ENCODE measurements around the gene SLC2A11. TPM values are rescaled to one million over a fixed set of nuclear protein-coding genes. Genes with fewer than 3 reads are reported as not detected.

The SLC2A11 gene
- total and polyA plus RNA-seq, 10 of the 15 experiments (the other 5 are each of a cell fraction or from before 2014, with no cell fraction given) = 0.98 to 18.3 (median 8.6) TPM

- Histone ChIP-seq H4K20me1 (ENCODE audit: control insufficient read depth, insufficient read depth) (no peaks in the 10 kb centered on the region), H3K79me2 (ENCODE audit: control insufficient read depth, insufficient read depth, low read length) (peaks cover 7% of the 10 kb centered on the region), H3K27me3 (replicated peaks in 1 of 2; ENCODE audit: control insufficient read depth in 2 of 2, insufficient read depth in 2 of 2, low read length in 1 of 2) (no peaks in the 10 kb centered on the region), H3K4me2 (ENCODE audit: control insufficient read depth, insufficient read depth) (no peak overlapping the region), H3K36me3 (ENCODE audit: control insufficient read depth in 2 of 2, insufficient read depth in 2 of 2, low read length in 1 of 2) (no peaks in the 10 kb centered on the region), H3K27ac (ENCODE audit: control insufficient read depth, insufficient read depth) (no peak overlapping the region), H2AFZ (ENCODE audit: control insufficient read depth, low read depth, low read length) (no peak overlapping the region), H3K9me3 (replicated peaks; ENCODE audit: control insufficient read depth, insufficient read depth, low read length) (no peaks in the 10 kb centered on the region), H3K4me1 (ENCODE audit: control insufficient read depth, insufficient read depth, low read length) (0 out of 2 replicates have a peak, but pooled peaks cover 2% of the 10 kb centered on the region), H3K9ac (ENCODE audit: control insufficient read depth, insufficient read depth, low read length) (no peak overlapping the region), H3K4me3 (no peak overlapping the region)
- RAD21 ChIA-PET (ENCODE audit: unreplicated experiment) = no interaction called here
- no peak for DNase-seq (ENCODE audit: low read depth, low spot score)
- 91% methylated on average over 6 of the region's 6 CpGs for WGBS (ENCODE audit: insufficient coverage, insufficient replicate concordance, low lambda C conversion rate, missing lambda C conversion rate)
- POLR2A ChIA-PET = interaction anchor here (0.7 to 2.0 kb wide), 2 partner anchors 10 to 15 kb away, joined by 7 to 8 read pairs; partner anchors contain the start of gene MIF
- no peak for ATAC-seq
- SMC1A ChIA-PET (ENCODE audit: uncharacterized antibody, unreplicated experiment) = interaction anchor here (1.3 to 1.5 kb wide), 2 partner anchors 37 to 265 kb away, joined by 3 to 4 read pairs; no protein-coding TSS in a partner anchor
- CTCF ChIA-PET = interaction anchor here (0.5 to 6.2 kb wide), 2 partner anchors 15 to 110 kb away, joined by 3 to 37 read pairs; partner anchors contain the start of gene MIF
- in situ Hi-C loops (cut with MboI) = no loop called here
- peak; percentile 41 for FAIRE-seq
- no TSS peak for BruUV-seq (replicated peaks)
- no peak for TF ChIP-seq KDM1A (IDR thresholded peaks at IDR 0.05; ENCODE audit: borderline replicate concordance)
- no peak for TF ChIP-seq ZBTB4 (CRISPR knock-in tag; IDR thresholded peaks at IDR 0.05)
- TF ChIP-seq HDGF (IDR thresholded peaks at IDR 0.05) = no peak
- no peak for TF ChIP-seq SUPT20H (IDR thresholded peaks at IDR 0.05; ENCODE audit: borderline replicate concordance, control insufficient read depth, low read depth, low read length)
- no peak for TF ChIP-seq DPF2 (IDR thresholded peaks at IDR 0.05)
- 0 out of 2 replicates have a peak, but pooled peaks have one; percentile 11 for TF ChIP-seq YY1 (IDR thresholded peaks at IDR 0.05; ENCODE audit: low read depth, low read length)
- TF ChIP-seq BCL3 (IDR thresholded peaks at IDR 0.05; ENCODE audit: borderline replicate concordance, insufficient read depth, low read depth, low read length, poor library complexity, severe bottlenecking) = no peak
- TF ChIP-seq NR2C2 (IDR thresholded peaks at IDR 0.05; ENCODE audit: borderline replicate concordance, control insufficient read depth, insufficient read length, low read depth) = no peak
- intact Hi-C loops (cut with micrococcal nuclease; ENCODE audit: unreplicated experiment) = no loop called here
Measured at GRCh38 chr22:23909296-23909898, 51.7 kb downstream of the SLC2A11 start.

Data from GM12878 (cell line).